GM13977 (cell line): ENCODE measurements around the gene RPGRIP1L.

Experiments used
- DNase-seq: peaks from one replicate; pipeline ENCODE4 v3.0.0; 2012; ENCODE audit warnings: low spot score
- CTCF ChIP-seq: IDR thresholded peaks from 2 replicates; pipeline ENCODE4 v1.5.1; 2012; ENCODE audit warnings: mild to moderate bottlenecking, control low read depth; ENCODE audit not compliant: insufficient read depth; ENCODE audit errors: extremely low read depth, missing control alignments
- in situ Hi-C: fragments of 300-500 bp; cut with MboI; formaldehyde crosslinking; loops from one replicate; pipeline ENCODE4 v1.12.0; 2022; ENCODE audit warnings: low sequenced_read_pairs, low pct_unique_long_range_greater_than_20kb, mixed read lengths, inconsistent platforms; ENCODE audit not compliant: unreplicated experiment

RPGRIP1L gene

GRCh38 chr16:53576904-53577303 is 126.8 kb downstream of the RPGRIP1L start:
- no peak for DNase-seq
- in situ Hi-C loops, result no loop called here
- no peak for TF ChIP-seq CTCF

- in situ Hi-C loops, result no loop called here
- no peak for TF ChIP-seq CTCF
- no peak for DNase-seq
Measured at GRCh38 chr16:53576210-53576609, 127.4 kb downstream of the RPGRIP1L start.

- no peak for TF ChIP-seq CTCF
- DNase-seq, result no peak
- in situ Hi-C loops, result loop anchor here (25.0 kb wide), 1 partner anchor 716 kb away; the partner anchor contains the start of gene IRX3
Measured at GRCh38 chr16:53571763-53572162, 131.9 kb downstream of the RPGRIP1L start.

- no peak for DNase-seq
- TF ChIP-seq CTCF, result no peak
- in situ Hi-C loops, result loop anchor here (25.0 kb wide), 1 partner anchor 721 kb away; the partner anchor contains the start of gene IRX3
Measured at GRCh38 chr16:53566552-53567245, 137.0 kb downstream of the RPGRIP1L start.

DNA sequence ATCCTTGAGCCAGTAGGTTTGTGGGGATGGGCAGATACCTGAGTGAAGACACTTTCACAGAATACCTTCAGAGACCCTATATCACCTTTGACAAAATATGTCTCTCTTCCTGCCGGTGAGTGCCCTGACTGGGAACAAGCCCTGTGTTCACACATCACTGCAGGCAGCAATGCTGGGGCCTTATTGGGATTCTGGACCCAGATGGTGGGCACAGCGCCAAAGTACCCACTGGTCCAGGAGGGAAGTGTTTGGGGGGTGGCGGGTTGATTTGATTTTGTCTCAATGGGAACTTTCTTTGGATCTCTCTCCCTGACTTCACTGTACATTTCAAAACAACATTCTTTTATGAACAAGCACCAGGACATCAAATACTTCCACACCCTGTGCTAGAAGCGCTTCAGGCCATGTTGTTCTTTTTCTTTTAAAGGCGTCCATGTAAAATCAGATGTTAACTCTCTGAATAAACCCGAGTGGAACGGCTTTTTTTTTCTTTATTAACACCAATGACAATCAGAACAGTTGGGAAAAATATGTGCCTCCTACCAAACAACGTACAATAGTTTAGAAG is 138.3 kb downstream of the RPGRIP1L start:
- in situ Hi-C loops, result loop anchor here (25.0 kb wide), 1 partner anchor 722 kb away; the partner anchor contains the start of gene IRX3
- no peak for TF ChIP-seq CTCF
- DNase-seq, result no peak

GRCh38 chr16:53563426-53563825 is 140.2 kb downstream of the RPGRIP1L start:
- in situ Hi-C loops, result loop anchor here (25.0 kb wide), 1 partner anchor 724 kb away; the partner anchor contains the start of gene IRX3

More at GRCh38 chr16:53563426-53563825, 140.2 kb downstream of the RPGRIP1L start:
- TF ChIP-seq CTCF, result no peak
- DNase-seq, result no peak
